A549 (cell line): ENCODE results near the gene FBXO28. TPM values are rescaled to one million over a fixed set of nuclear protein-coding genes. Genes with fewer than 3 reads are reported as not detected.

Source experiments
- ATAC-seq, 2 experiments: fragments of 200-7000 bp in 1 of 2; fragments of >200 bp in 1 of 2; cut with Nextera tagmentation in 1 of 2; cut with Tn5 transposase in 1 of 2; 3 replicates each; pipeline versions ENCODE4 v1.8.0 to v1.9.1; 2018 to 2020; ENCODE audit warnings: mild to moderate bottlenecking in 1 of 2, moderate library complexity in 1 of 2
- CTCF ChIA-PET: fragments of 300-600 bp; sonication (Branson Sonifier 250); formaldehyde crosslinking; extraction: SDS; loops from one replicate; lab custom pipeline; 2021; ENCODE audit warnings: antibody characterized with exemption, inconsistent platforms; lab: Yijun Ruan, JAX
- POLR2A ChIA-PET: fragments of 350-600 bp; formaldehyde crosslinking; extraction: SDS; loops from one replicate; lab custom pipeline; 2021; ENCODE audit warnings: antibody characterized with exemption, inconsistent platforms; lab: Yijun Ruan, JAX
- DNase-seq, 2 experiments: peaks; one replicate each; pipeline versions ENCODE4 v3.0.0 to v3.0.0-alpha.2; 2011 to 2016; ENCODE audit warnings: low read depth in 1 of 2, low spot score in 1 of 2
- FAIRE-seq: peaks from 2 replicates; lab custom pipeline; 2011; peaks lifted over from hg19 to GRCh38; lab: Jason Lieb, UNC
- H3K27ac ChIP-seq, 2 experiments: fragments of >200 bp; sonication (Bioruptor Twin); formaldehyde crosslinking; 3 replicates each; pipeline ENCODE4 v1.5.1; 2016 to 2017
- H3K4me1 ChIP-seq: fragments of >200 bp; sonication (Bioruptor Twin); formaldehyde crosslinking; 3 replicates; pipeline ENCODE4 v1.6.1; 2016
- H3K4me2 ChIP-seq: fragments of >200 bp; sonication (Bioruptor Twin); formaldehyde crosslinking; 3 replicates; pipeline ENCODE4 v1.6.1; 2016
- H3K4me3 ChIP-seq: fragments of >200 bp; sonication (Bioruptor Twin); formaldehyde crosslinking; 3 replicates; pipeline ENCODE4 v1.5.1; 2016
- H3K9me3 ChIP-seq: fragments of >200 bp; sonication (Bioruptor Twin); formaldehyde crosslinking; 3 replicates; pipeline ENCODE4 v1.6.1; 2016
- BCL3 ChIP-seq: fragments of >200 bp; sonication (Bioruptor Twin); formaldehyde crosslinking; IDR thresholded peaks from 3 replicates; pipeline ENCODE4 v1.6.1; 2016
- CBX2 ChIP-seq: fragments of 200-600 bp; sonication (generic); IDR thresholded peaks from 2 replicates; pipeline ENCODE4 v1.6.1; 2016; ENCODE audit warnings: low read depth, mild to moderate bottlenecking, borderline replicate concordance
- CHD2 ChIP-seq: fragments of 150-350 bp; IDR thresholded peaks from 2 replicates; pipeline ENCODE4 v1.6.1; 2014; ENCODE audit warnings: low read length; ENCODE audit not compliant: partially characterized antibody
- CHD4 ChIP-seq: fragments of 200-600 bp; sonication (generic); IDR thresholded peaks from 2 replicates; pipeline ENCODE4 v1.6.1; 2016; ENCODE audit warnings: antibody characterized with exemption, mild to moderate bottlenecking, borderline replicate concordance
- EHF ChIP-seq: fragments of 250-450 bp; sonication (Bioruptor Pico); IDR thresholded peaks from 2 replicates; pipeline ENCODE4 v1.5.0; 2020; ENCODE audit warnings: mild to moderate bottlenecking
- ESRRA ChIP-seq: fragments of 150-350 bp; IDR thresholded peaks from 2 replicates; pipeline ENCODE4 v1.6.1; 2014; ENCODE audit warnings: mild to moderate bottlenecking, low read length, borderline replicate concordance
- FOSL2 ChIP-seq, 2 experiments: fragments of 450-650 bp in 1 of 2; fragments of >200 bp in 1 of 2; sonication (Bioruptor Twin) in 1 of 2; formaldehyde crosslinking; IDR thresholded peaks; 2 replicates each; pipeline versions ENCODE4 v1.5.0 to v1.6.1; 2016 to 2020; ENCODE audit warnings: mild to moderate bottlenecking in 1 of 2, moderate library complexity in 1 of 2
- FOXS1 ChIP-seq: fragments of 250-450 bp; sonication (Bioruptor Pico); IDR thresholded peaks from 2 replicates; pipeline ENCODE4 v1.5.0; 2020; ENCODE audit warnings: mild to moderate bottlenecking, moderate library complexity
- HMGXB4 ChIP-seq: fragments of 250-450 bp; sonication (Bioruptor Pico); IDR thresholded peaks from 2 replicates; pipeline ENCODE4 v1.5.0; 2021; ENCODE audit warnings: mild to moderate bottlenecking, moderate library complexity, borderline replicate concordance
- HOXA7 ChIP-seq: fragments of 250-450 bp; sonication (Bioruptor Pico); IDR thresholded peaks from 2 replicates; pipeline ENCODE4 v1.5.0; 2020; ENCODE audit warnings: mild to moderate bottlenecking, moderate library complexity
- JUN ChIP-seq, 2 experiments: fragments of >200 bp; sonication (Bioruptor Twin); formaldehyde crosslinking; IDR thresholded peaks; 2 replicates in 1 of 2; 3 replicates in 1 of 2; pipeline ENCODE4 v1.6.1; 2016 to 2017
- JUNB ChIP-seq: fragments of >200 bp; sonication (Bioruptor Twin); formaldehyde crosslinking; IDR thresholded peaks from 2 replicates; pipeline ENCODE4 v1.6.1; 2016
- MAFK ChIP-seq: fragments of 450-650 bp; IDR thresholded peaks from 2 replicates; pipeline ENCODE4 v1.6.1; 2014; ENCODE audit not compliant: partially characterized antibody
- MAX ChIP-seq: IDR thresholded peaks from 2 replicates; pipeline ENCODE4 v1.6.1; 2012
- NFE2L2 ChIP-seq: fragments of 150-350 bp; conservative IDR thresholded peaks from 2 replicates; pipeline ENCODE4 v1.6.1; 2014; ENCODE audit warnings: low read length
- RAD21 ChIP-seq, 2 experiments: fragments of >200 bp in 1 of 2; sonication (Bioruptor Twin) in 1 of 2; formaldehyde crosslinking in 1 of 2; IDR thresholded peaks in 1 of 2; conservative IDR thresholded peaks in 1 of 2; 2 replicates in 1 of 2; 3 replicates in 1 of 2; pipeline ENCODE4 v1.6.1; 2012 to 2018; ENCODE audit warnings: inconsistent platforms in 1 of 2
- RARB ChIP-seq: fragments of 250-450 bp; sonication (Bioruptor Pico); IDR thresholded peaks from 2 replicates; pipeline ENCODE4 v1.8.0; 2021; ENCODE audit warnings: mild to moderate bottlenecking, moderate library complexity
- RFX5 ChIP-seq: fragments of 450-650 bp; IDR thresholded peaks from 2 replicates; pipeline ENCODE4 v1.7.1; 2014; ENCODE audit warnings: antibody characterized with exemption, mild to moderate bottlenecking, moderate library complexity
- SMC3 ChIP-seq: fragments of >200 bp; sonication (Bioruptor Twin); formaldehyde crosslinking; IDR thresholded peaks from 3 replicates; pipeline ENCODE4 v1.6.1; 2018; ENCODE audit warnings: inconsistent platforms
- SREBF2 ChIP-seq: fragments of 450-650 bp; IDR thresholded peaks from 2 replicates; pipeline ENCODE4 v1.6.1; 2014; ENCODE audit warnings: mild to moderate bottlenecking, moderate library complexity
- ZC3H11A ChIP-seq: fragments of 450-650 bp; IDR thresholded peaks from 2 replicates; pipeline ENCODE4 v1.6.1; 2014; ENCODE audit warnings: antibody characterized with exemption, mild to moderate bottlenecking
- ZNF302 ChIP-seq: fragments of 250-450 bp; sonication (Bioruptor Pico); IDR thresholded peaks from 2 replicates; pipeline ENCODE4 v1.9.0; 2021; ENCODE audit warnings: inconsistent platforms, mild to moderate bottlenecking, moderate library complexity
- WGBS: methylation state at CpG from one replicate; pipeline ENCODE4 v1.1.6; 2017; ENCODE audit errors: missing lambda C conversion rate; 5-methylcytosine and 5-hydroxymethylcytosine counted together
- polyA plus RNA-seq, 4 experiments: library from polyadenylated mRNA; depleted of rRNA in 3 of 4; stranded (reverse); fragments of >200 nt; fragmentation: RNase III in 1 of 4; extraction: RNeasy Plus Mini Kit Qiagen cat#74134 plus additional on column Dnase treatment in 1 of 4; gene quantifications; 2 replicates in 3 of 4; 3 replicates in 1 of 4; pipeline ENCODE4 v1.2.3, GENCODE V29; 2011 to 2017
- TF ChIP-seq, protein P1 (sequence below): fragments of 450-650 bp; IDR thresholded peaks from 2 replicates; pipeline ENCODE4 v1.6.1; 2014; ENCODE audit warnings: antibody characterized with exemption
- TF ChIP-seq, protein P2 (sequence below): fragments of >200 bp; sonication (Bioruptor Twin); formaldehyde crosslinking; IDR thresholded peaks from 3 replicates; pipeline ENCODE4 v1.5.1; 2016

Gene FBXO28
- polyA plus RNA-seq, 2 of the 4 experiments (the other 2 are of a cell fraction): 19.1 to 31.5 TPM

- peak overlapping the region; percentile 90 for H3K4me2 ChIP-seq
- H3K9me3 ChIP-seq: no peaks in the 10 kb centered on the region
- WGBS: 50% methylated on average over 2 of the region's 2 CpGs
- no peak for FAIRE-seq
- TF ChIP-seq, protein P1, sequence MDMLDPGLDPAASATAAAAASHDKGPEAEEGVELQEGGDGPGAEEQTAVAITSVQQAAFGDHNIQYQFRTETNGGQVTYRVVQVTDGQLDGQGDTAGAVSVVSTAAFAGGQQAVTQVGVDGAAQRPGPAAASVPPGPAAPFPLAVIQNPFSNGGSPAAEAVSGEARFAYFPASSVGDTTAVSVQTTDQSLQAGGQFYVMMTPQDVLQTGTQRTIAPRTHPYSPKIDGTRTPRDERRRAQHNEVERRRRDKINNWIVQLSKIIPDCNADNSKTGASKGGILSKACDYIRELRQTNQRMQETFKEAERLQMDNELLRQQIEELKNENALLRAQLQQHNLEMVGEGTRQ: no peak
- TF ChIP-seq NFE2L2 (no peak), RARB (no peak)
- ATAC-seq: 0 out of 6 replicates have a peak, but pooled peaks of 1 of the 2 experiments have one; percentile 10
- peak overlapping the region; percentile 86 for H3K4me3 ChIP-seq
- peaks cover 14% of the 10 kb centered on the region; the same call in 2 of the 3 replicates for H3K4me1 ChIP-seq
- ChIA-PET CTCF (interaction anchor here (1.0 kb wide), 1 partner anchor 220 kb away, joined by 5 read pairs; no protein-coding TSS in a partner anchor), POLR2A (interaction anchor here (0.9 kb wide), 1 partner anchor 412 kb away, joined by 3 read pairs; no protein-coding TSS in a partner anchor)
- no peak for DNase-seq
- H3K27ac ChIP-seq: peak overlapping the region; percentile 96
These were observed 380 bp upstream of the FBXO28 start for GRCh38 chr1:224113545-224113917.

DNA sequence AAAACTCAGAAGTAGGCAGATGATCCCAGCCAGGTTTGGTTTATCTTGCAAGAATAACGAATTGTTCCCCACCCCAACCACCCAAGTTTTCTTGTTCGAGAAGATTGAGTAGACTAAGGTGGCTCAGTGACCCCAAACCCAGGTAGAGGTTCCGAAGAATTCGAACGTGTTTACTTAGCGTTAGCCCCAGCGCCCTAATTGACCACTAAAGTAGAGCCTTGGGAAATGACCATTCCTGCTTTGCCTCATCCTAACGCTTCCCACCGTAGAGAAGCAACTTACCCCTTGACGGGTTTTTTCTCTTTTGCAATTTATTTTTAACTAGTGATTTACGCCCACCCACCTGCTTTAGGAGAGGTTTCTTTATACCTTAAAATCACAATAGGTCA, 870 bp downstream of the FBXO28 start:
- Histone ChIP-seq H3K9me3 (no peaks in the 10 kb centered on the region), H3K27ac (peak overlapping the region; percentile 96), H3K4me2 (peak overlapping the region; percentile 90), H3K4me3 (peak overlapping the region; percentile 86), H3K4me1 (peaks cover 14% of the 10 kb centered on the region; the same call in 2 of the 3 replicates)
- ChIA-PET POLR2A (interaction anchor here (0.6 to 0.9 kb wide), 2 partner anchors 236 to 981 kb away, joined by 3 to 10 read pairs; no protein-coding TSS in a partner anchor), CTCF (interaction anchor here (1.0 to 4.4 kb wide), 5 partner anchors 23 to 344 kb away, joined by 5 to 38 read pairs (median 7); no protein-coding TSS in a partner anchor)
- WGBS: 4% methylated on average over 11 of the region's 11 CpGs
- ATAC-seq (peak in 1 of 2 experiments; percentile 25; a peak in 3 of 6 replicates), FAIRE-seq (no peak), DNase-seq (no peak)
- TF ChIP-seq JUN (IDR thresholded peaks at IDR 0.05): no peak
- no peak for TF ChIP-seq RFX5
- no peak for TF ChIP-seq SREBF2
- TF ChIP-seq MAX: no peak
- TF ChIP-seq HOXA7 (CRISPR knock-in tag): no peak
- no peak for TF ChIP-seq ESRRA
- no peak for TF ChIP-seq FOSL2 (IDR thresholded peaks at IDR 0.05)
- TF ChIP-seq FOSL2 (CRISPR knock-in tag; IDR thresholded peaks at IDR 0.05): no peak
- no peak for TF ChIP-seq EHF (CRISPR knock-in tag)
- no peak for TF ChIP-seq SMC3
- TF ChIP-seq HMGXB4 (CRISPR knock-in tag): no peak
- no peak for TF ChIP-seq ZNF302 (CRISPR knock-in tag)

GRCh38 chr1:224116131-224116530, 2.2 kb downstream of the FBXO28 start:
- H3K9me3 ChIP-seq: no peaks in the 10 kb centered on the region
- CTCF ChIA-PET: interaction anchor here (0.8 to 4.4 kb wide), 15 partner anchors 10 to 807 kb away, joined by 3 to 38 read pairs (median 4); partner anchors contain the start of genes DEGS1, NVL and WDR26
- FAIRE-seq: peak; percentile 28

More at GRCh38 chr1:224116131-224116530, 2.2 kb downstream of the FBXO28 start:
- Histone ChIP-seq H3K4me3 (no peak overlapping the region), H3K4me2 (peak overlapping the region; percentile 90), H3K4me1 (peaks cover 14% of the 10 kb centered on the region; the same call in 2 of the 3 replicates), H3K27ac (no peak overlapping the region)
- DNase-seq (peak; percentile 44 to 72), ATAC-seq (peak in 1 of 2 experiments; percentile 47; a peak in 3 of 6 replicates)
- 1% methylated on average over 4 of the region's 4 CpGs for WGBS
- POLR2A ChIA-PET: no interaction called here
- TF ChIP-seq ZC3H11A (no peak), CHD2 (no peak), RARB (no peak), SREBF2 (no peak), BCL3 (no peak), CBX2 (no peak), RAD21 (conservative IDR thresholded peaks at IDR 0.05 in 1 of 2, IDR thresholded peaks at IDR 0.05 in 1 of 2) (peak; percentile 68 to 72), SMC3 (peak; percentile 56), EHF (CRISPR knock-in tag) (no peak), MAFK (no peak), JUNB (no peak), FOXS1 (CRISPR knock-in tag) (no peak), JUN (IDR thresholded peaks at IDR 0.05) (no peak), CHD4 (no peak)
- TF ChIP-seq, protein P2, sequence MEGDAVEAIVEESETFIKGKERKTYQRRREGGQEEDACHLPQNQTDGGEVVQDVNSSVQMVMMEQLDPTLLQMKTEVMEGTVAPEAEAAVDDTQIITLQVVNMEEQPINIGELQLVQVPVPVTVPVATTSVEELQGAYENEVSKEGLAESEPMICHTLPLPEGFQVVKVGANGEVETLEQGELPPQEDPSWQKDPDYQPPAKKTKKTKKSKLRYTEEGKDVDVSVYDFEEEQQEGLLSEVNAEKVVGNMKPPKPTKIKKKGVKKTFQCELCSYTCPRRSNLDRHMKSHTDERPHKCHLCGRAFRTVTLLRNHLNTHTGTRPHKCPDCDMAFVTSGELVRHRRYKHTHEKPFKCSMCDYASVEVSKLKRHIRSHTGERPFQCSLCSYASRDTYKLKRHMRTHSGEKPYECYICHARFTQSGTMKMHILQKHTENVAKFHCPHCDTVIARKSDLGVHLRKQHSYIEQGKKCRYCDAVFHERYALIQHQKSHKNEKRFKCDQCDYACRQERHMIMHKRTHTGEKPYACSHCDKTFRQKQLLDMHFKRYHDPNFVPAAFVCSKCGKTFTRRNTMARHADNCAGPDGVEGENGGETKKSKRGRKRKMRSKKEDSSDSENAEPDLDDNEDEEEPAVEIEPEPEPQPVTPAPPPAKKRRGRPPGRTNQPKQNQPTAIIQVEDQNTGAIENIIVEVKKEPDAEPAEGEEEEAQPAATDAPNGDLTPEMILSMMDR: peak; percentile 73
